K562 (cell line): ENCODE measurements around the gene SLAMF6. TPM values are rescaled to one million over a fixed set of nuclear protein-coding genes. Genes with fewer than 3 reads are reported as not detected.

ENCODE experiments used
- CBFA2T2 ChIP-seq: fragments of 450-650 bp; conservative IDR thresholded peaks from 2 replicates; pipeline ENCODE4 v1.6.1; 2017; ENCODE audit warnings: mild to moderate bottlenecking
- CBFA2T3 ChIP-seq: fragments of 450-650 bp; IDR thresholded peaks from 2 replicates; pipeline ENCODE4 v1.6.1; 2017
- CBX1 ChIP-seq: sonication (generic); IDR thresholded peaks from 2 replicates; pipeline ENCODE4 v1.6.1; 2016; ENCODE audit warnings: antibody characterized with exemption, low read depth, mild to moderate bottlenecking
- CREM ChIP-seq: IDR thresholded peaks from 2 replicates; pipeline ENCODE4 v1.6.1; 2014; ENCODE audit warnings: antibody characterized with exemption, low read depth
- DPF2 ChIP-seq: fragments of 450-650 bp; IDR thresholded peaks from 2 replicates; pipeline ENCODE4 v1.6.1; 2016
- E2F3 ChIP-seq: fragments of 250-450 bp; sonication (Bioruptor Pico); IDR thresholded peaks from 2 replicates; pipeline ENCODE4 v1.4.0; 2020; ENCODE audit warnings: mild to moderate bottlenecking
- GTF3C2 ChIP-seq: IDR thresholded peaks from 3 replicates; pipeline ENCODE4 v1.6.1; 2011; ENCODE audit warnings: borderline replicate concordance, mild to moderate bottlenecking, moderate library complexity; ENCODE audit not compliant: insufficient read length; ENCODE audit errors: extremely low read depth
- MCM5 ChIP-seq: fragments of 450-650 bp; IDR thresholded peaks from 2 replicates; pipeline ENCODE4 v1.6.1; 2016; ENCODE audit warnings: low read depth
- RFX7 ChIP-seq: fragments of 250-450 bp; sonication (Bioruptor Pico); IDR thresholded peaks from 2 replicates; pipeline ENCODE4 v1.5.1; 2021; ENCODE audit warnings: mild to moderate bottlenecking
- SAFB ChIP-seq: fragments of 200-400 bp; formaldehyde crosslinking; IDR thresholded peaks from 2 replicates; pipeline ENCODE4 v1.6.1; 2017; ENCODE audit warnings: low read depth, low read length, borderline replicate concordance
- SETDB1 ChIP-seq: IDR thresholded peaks from one replicate; pipeline ENCODE4 v1.6.1; 2012; ENCODE audit warnings: low read length, control low read depth, inconsistent platforms
- SIRT6 ChIP-seq: IDR thresholded peaks from one replicate; pipeline ENCODE4 v1.6.1; 2012; ENCODE audit warnings: low read depth, mild to moderate bottlenecking, control low read depth, inconsistent platforms, low read length, moderate library complexity
- SMARCA4 ChIP-seq: fragments of 450-650 bp; IDR thresholded peaks from 2 replicates; pipeline ENCODE4 v1.6.1; 2016
- SMARCA5 ChIP-seq: fragments of 450-650 bp; IDR thresholded peaks from 2 replicates; pipeline ENCODE4 v1.6.1; 2016
- SMC3 ChIP-seq: conservative IDR thresholded peaks from 2 replicates; pipeline ENCODE4 v1.6.1; 2011; ENCODE audit warnings: low read depth, low read length, improper control_type of control experiment; ENCODE audit not compliant: insufficient read depth
- SREBF1 ChIP-seq: fragments of 150-350 bp; IDR thresholded peaks from 2 replicates; pipeline ENCODE4 v1.6.1; 2014; ENCODE audit warnings: antibody characterized with exemption, low read depth, low read length, borderline replicate concordance
- TGIF2 ChIP-seq: sonication (generic); formaldehyde crosslinking; IDR thresholded peaks from 2 replicates; pipeline ENCODE4 v1.8.1; 2022; ENCODE audit warnings: mild to moderate bottlenecking, missing genetic modification reagents, moderate library complexity
- U2AF1 ChIP-seq: fragments of 200-400 bp; formaldehyde crosslinking; optimal IDR thresholded peaks from 2 replicates; pipeline ENCODE3; 2017; ENCODE audit warnings: mild to moderate bottlenecking, low read depth, low read length, moderate library complexity
- ZBTB9 ChIP-seq: fragments of 450-650 bp; formaldehyde crosslinking; IDR thresholded peaks from 2 replicates; pipeline ENCODE4 v1.4.0; 2020; ENCODE audit warnings: mild to moderate bottlenecking, moderate library complexity
- ZNF232 ChIP-seq: sonication (generic); formaldehyde crosslinking; IDR thresholded peaks from 2 replicates; pipeline ENCODE4 v1.8.0; 2022; ENCODE audit warnings: mild to moderate bottlenecking, missing genetic modification reagents
- ZNF445 ChIP-seq: fragments of 250-450 bp; sonication (Bioruptor Pico); IDR thresholded peaks from 2 replicates; pipeline ENCODE4 v1.4.0; 2020; ENCODE audit warnings: low read depth, mild to moderate bottlenecking, moderate library complexity
- ZNF507 ChIP-seq: conservative IDR thresholded peaks from 2 replicates; pipeline ENCODE4 v1.6.1; 2017; ENCODE audit warnings: missing genetic modification characterization, missing compliant biosample characterization
- ZNF77 ChIP-seq: fragments of 250-450 bp; sonication (Bioruptor Pico); IDR thresholded peaks from 2 replicates; pipeline ENCODE4 v1.5.0; 2020
- polyA plus RNA-seq, 8 experiments: library from polyadenylated mRNA; depleted of rRNA in 4 of 8; stranded (reverse) in 5 of 8; unstranded in 3 of 8; fragments of >200 nt; fragmentation: Nextera tagmentation in 2 of 8; fragmentation: Illumina TruSeq in 1 of 8; extraction: Ambion mirVana in 2 of 8; extraction: Trizol in 1 of 8; gene quantifications; 2 replicates each; pipeline versions ENCODE4 v1.2.1 to v1.2.3, GENCODE V29; 2011 to 2014; ENCODE audit warnings: inconsistent platforms in 1 of 8, missing spikeins in 1 of 8
- total RNA-seq, 7 experiments: library from RNA; depleted of rRNA in 6 of 7; stranded (reverse); fragments of >200 nt in 6 of 7; fragmentation: Illumina TruSeq in 2 of 7; extraction: Trizol in 2 of 7; gene quantifications; 2 replicates each; pipeline versions ENCODE4 v1.2.1 to v1.2.3, GENCODE V29; 2011 to 2021; ENCODE audit warnings: low replicate concordance in 1 of 7
- TF ChIP-seq, protein P1 (sequence below), 2 experiments: IDR thresholded peaks; 2 replicates each; pipeline ENCODE4 v1.6.1; 2012; ENCODE audit warnings: improper control_type of control experiment in 2 of 2, low read depth in 2 of 2, low read length in 2 of 2, borderline replicate concordance in 1 of 2
- TF ChIP-seq, protein P2 (sequence below): fragments of 450-650 bp; IDR thresholded peaks from 2 replicates; pipeline ENCODE4 v1.6.1; 2016

Gene SLAMF6
- total and polyA plus RNA-seq, 9 of the 15 experiments (the other 6 are each of a cell fraction or from before 2014, with no cell fraction given): 0.56 to 4.8 (median 1.1) TPM

- TF ChIP-seq, protein P1, sequence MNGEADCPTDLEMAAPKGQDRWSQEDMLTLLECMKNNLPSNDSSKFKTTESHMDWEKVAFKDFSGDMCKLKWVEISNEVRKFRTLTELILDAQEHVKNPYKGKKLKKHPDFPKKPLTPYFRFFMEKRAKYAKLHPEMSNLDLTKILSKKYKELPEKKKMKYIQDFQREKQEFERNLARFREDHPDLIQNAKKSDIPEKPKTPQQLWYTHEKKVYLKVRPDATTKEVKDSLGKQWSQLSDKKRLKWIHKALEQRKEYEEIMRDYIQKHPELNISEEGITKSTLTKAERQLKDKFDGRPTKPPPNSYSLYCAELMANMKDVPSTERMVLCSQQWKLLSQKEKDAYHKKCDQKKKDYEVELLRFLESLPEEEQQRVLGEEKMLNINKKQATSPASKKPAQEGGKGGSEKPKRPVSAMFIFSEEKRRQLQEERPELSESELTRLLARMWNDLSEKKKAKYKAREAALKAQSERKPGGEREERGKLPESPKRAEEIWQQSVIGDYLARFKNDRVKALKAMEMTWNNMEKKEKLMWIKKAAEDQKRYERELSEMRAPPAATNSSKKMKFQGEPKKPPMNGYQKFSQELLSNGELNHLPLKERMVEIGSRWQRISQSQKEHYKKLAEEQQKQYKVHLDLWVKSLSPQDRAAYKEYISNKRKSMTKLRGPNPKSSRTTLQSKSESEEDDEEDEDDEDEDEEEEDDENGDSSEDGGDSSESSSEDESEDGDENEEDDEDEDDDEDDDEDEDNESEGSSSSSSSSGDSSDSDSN (IDR thresholded peaks at IDR 0.05; ENCODE audit: borderline replicate concordance in 1 of 2, low read depth in 2 of 2, low read length in 2 of 2): no peak
- TF ChIP-seq CREM (no peak), ZNF77 (CRISPR knock-in tag) (no peak), SMARCA4 (no peak), SMC3 (no peak), RFX7 (CRISPR knock-in tag) (no peak), U2AF1 (no peak), E2F3 (peak; percentile 26; the same call in 1 of the 2 replicates), SREBF1 (no peak), GTF3C2 (no peak), DPF2 (no peak), CBX1 (0 out of 2 replicates have a peak, but pooled peaks have one; percentile 28), CBFA2T3 (no peak), TGIF2 (CRISPR knock-in tag) (no peak), ZNF232 (CRISPR knock-in tag) (no peak), ZNF507 (tag) (no peak), SETDB1 (no peak), MCM5 (no peak), CBFA2T2 (no peak), ZNF445 (CRISPR knock-in tag) (no peak), SAFB (no peak), SIRT6 (no peak), ZBTB9 (CRISPR knock-in tag) (peak; percentile 74; the same call in 1 of the 2 replicates), SMARCA5 (no peak)
- TF ChIP-seq, protein P2, sequence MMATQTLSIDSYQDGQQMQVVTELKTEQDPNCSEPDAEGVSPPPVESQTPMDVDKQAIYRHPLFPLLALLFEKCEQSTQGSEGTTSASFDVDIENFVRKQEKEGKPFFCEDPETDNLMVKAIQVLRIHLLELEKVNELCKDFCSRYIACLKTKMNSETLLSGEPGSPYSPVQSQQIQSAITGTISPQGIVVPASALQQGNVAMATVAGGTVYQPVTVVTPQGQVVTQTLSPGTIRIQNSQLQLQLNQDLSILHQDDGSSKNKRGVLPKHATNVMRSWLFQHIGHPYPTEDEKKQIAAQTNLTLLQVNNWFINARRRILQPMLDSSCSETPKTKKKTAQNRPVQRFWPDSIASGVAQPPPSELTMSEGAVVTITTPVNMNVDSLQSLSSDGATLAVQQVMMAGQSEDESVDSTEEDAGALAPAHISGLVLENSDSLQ: 0 out of 2 replicates have a peak, but pooled peaks have one; percentile 3
These were observed 27.5 kb upstream of the SLAMF6 start (continued) for GRCh38 chr1:160550572-160551034.
